ENCODE data around the gene FIBCD1. TPM values are rescaled to one million over a fixed set of nuclear protein-coding genes. Genes with fewer than 3 reads are reported as not detected.

Gene FIBCD1
- total and polyA plus RNA-seq, 2 of the 8 experiments (the other 6 are each of a cell fraction or from before 2014, with no cell fraction given), result 6.1 to 8.8 TPM

DNA sequence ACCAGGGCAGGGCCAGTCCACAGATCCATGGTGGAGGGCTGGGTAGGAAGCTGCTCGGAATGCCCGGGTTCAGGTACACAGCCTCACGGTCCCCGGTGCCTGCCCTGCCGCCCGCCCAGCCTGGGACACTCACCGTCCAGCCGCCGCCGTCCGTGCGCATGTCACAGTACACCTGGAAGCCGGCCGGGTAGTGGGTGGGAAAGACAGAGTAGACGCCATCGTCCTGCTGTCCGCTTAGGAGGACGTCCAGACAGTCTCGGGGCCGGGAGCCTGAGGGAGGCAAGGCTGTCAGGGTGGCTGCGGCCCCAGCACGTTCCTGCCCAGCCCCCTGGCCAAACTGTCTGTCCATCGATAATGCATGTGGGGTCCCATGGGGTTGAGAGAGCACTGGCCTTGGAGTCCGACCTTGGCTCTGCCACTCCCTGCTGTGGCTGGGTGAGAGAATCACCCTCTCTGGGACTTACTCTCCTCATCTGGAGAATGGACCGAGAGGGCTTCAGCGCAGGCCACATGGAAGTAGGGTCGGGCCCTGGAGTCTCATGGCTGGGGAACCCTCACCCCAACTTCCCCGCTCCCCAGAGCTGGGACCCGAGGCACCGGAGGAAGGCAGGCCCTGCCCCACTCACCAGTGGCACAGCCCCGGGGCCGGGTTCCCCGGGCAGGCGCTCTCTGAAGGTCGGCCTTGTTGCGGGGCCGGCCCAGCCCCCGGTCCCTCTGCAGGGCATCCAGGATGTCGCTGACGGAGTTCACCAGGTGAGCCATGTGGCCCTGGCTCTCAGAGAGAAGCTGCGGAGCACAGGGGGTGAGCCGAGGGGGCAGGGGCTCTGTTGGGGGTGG, 15.2 kb downstream of the FIBCD1 start:
- Histone ChIP-seq H3K4me2 (ENCODE audit: insufficient read depth in 1 of 2, low read depth in 2 of 2, low read length in 2 of 2) (no peak overlapping the region), H3K18ac (ENCODE audit: extremely low read depth, low read length) (no peak overlapping the region), H3K14ac (ENCODE audit: insufficient read length) (no peak overlapping the region), H3K27ac (ENCODE audit: low read depth, low read length) (no peak overlapping the region), H4K91ac (replicated peaks; ENCODE audit: insufficient read length, low read length) (no peak overlapping the region), H3K79me2 (ENCODE audit: control insufficient read depth in 1 of 2, insufficient read depth in 2 of 2, low read length in 2 of 2) (no peaks in the 10 kb centered on the region), H3K4ac (replicated peaks; ENCODE audit: insufficient read length, low read depth, low read length) (peak overlapping the region; percentile 17), H2BK5ac (ENCODE audit: low read depth, low read length) (no peak overlapping the region), H3K79me1 (ENCODE audit: low read depth, low read length) (no peaks in the 10 kb centered on the region), H3K56ac (replicated peaks; ENCODE audit: insufficient read length, low read depth, low read length) (no peak overlapping the region), H2BK20ac (ENCODE audit: low read length) (no peak overlapping the region), H3K27me3 (replicated peaks in 1 of 4; ENCODE audit: control insufficient read depth in 3 of 4, extremely low read depth in 1 of 4, insufficient read depth in 3 of 4, low read length in 3 of 4) (no peaks in the 10 kb centered on the region; a peak in 1 of 7 replicates), H2BK12ac (ENCODE audit: low read depth, low read length) (peak overlapping the region; percentile 27; the same call in 1 of the 2 replicates), H3K9ac (replicated peaks in 1 of 4; ENCODE audit: extremely low read depth in 1 of 4, low read depth in 3 of 4, low read length in 3 of 4) (no peak overlapping the region), H4K20me1 (replicated peaks in 1 of 2; ENCODE audit: control insufficient read depth in 1 of 2, insufficient read depth in 2 of 2, low read length in 2 of 2) (no peaks in the 10 kb centered on the region), H4K5ac (ENCODE audit: insufficient read length, low read depth, low read length) (no peak overlapping the region), H2BK15ac (ENCODE audit: low read length) (no peak overlapping the region), H3K4me3 (ENCODE audit: extremely low read depth in 1 of 4, insufficient read depth in 2 of 4, low read depth in 3 of 4, low read length in 4 of 4) (no peak overlapping the region), H2AK5ac (ENCODE audit: low read depth, low read length) (no peak overlapping the region), H4K8ac (ENCODE audit: extremely low read depth, insufficient read depth, low read length) (no peak overlapping the region), H3K23ac (ENCODE audit: insufficient read length) (no peak overlapping the region), H2BK120ac (replicated peaks; ENCODE audit: low read depth, low read length) (no peak overlapping the region), H3K23me2 (ENCODE audit: low read depth, low read length) (no peaks in the 10 kb centered on the region), H3K9me3 (ENCODE audit: insufficient read depth in 2 of 2, low read depth in 1 of 2, low read length in 1 of 2) (no peaks in the 10 kb centered on the region), H3K4me1 (replicated peaks in 1 of 4; ENCODE audit: control insufficient read depth in 3 of 4, insufficient read depth in 4 of 4, low read length in 3 of 4) (peaks cover 0 to 12% (median 2%) of the 10 kb centered on the region in 4 experiments; a peak in 5 of 7 replicates), H3K36me3 (ENCODE audit: control insufficient read depth in 2 of 4, insufficient read depth in 4 of 4, low read length in 3 of 4) (no peaks in the 10 kb centered on the region), H2AFZ (ENCODE audit: low read length) (no peak overlapping the region)
- ChIA-PET POLR2A (ENCODE audit: partially characterized antibody) (interaction anchor here (0.9 to 1.9 kb wide), 4 partner anchors 10 to 57 kb away, joined by 3 to 9 read pairs (median 4); no protein-coding TSS in a partner anchor), CTCF (ENCODE audit: partially characterized antibody) (interaction anchor here (0.5 to 3.9 kb wide), 3 partner anchors 9 to 87 kb away, joined by 3 to 16 read pairs (median 3); no protein-coding TSS in a partner anchor)
- FAIRE-seq (no peak), DNase-seq (ENCODE audit: low read depth in 1 of 2, low spot score in 2 of 2) (no peak)
- 89% methylated on average over 41 of the region's 42 CpGs; no CpG with 5 or more reads in 1 of the 2 experiments for WGBS, 2 experiments (ENCODE audit: extremely low coverage in 1 of 2, insufficient coverage in 1 of 2, insufficient read length in 1 of 2, insufficient replicate concordance in 2 of 2, low coverage in 1 of 2, low lambda C conversion rate in 2 of 2, missing lambda C conversion rate in 1 of 2)
- TF ChIP-seq BACH1 (IDR thresholded peaks at IDR 0.05; ENCODE audit: low read length) (no peak), KDM1A (IDR thresholded peaks at IDR 0.05; ENCODE audit: borderline replicate concordance, low read length) (0 out of 2 replicates have a peak, but pooled peaks have one; percentile 24), FOSL1 (IDR thresholded peaks at IDR 0.05; ENCODE audit: insufficient read depth, low read depth, low read length) (no peak), MAX (IDR thresholded peaks at IDR 0.05) (peak; percentile 14; the same call in 1 of the 2 replicates), ATF3 (IDR thresholded peaks at IDR 0.05; ENCODE audit: insufficient read depth, low read depth, low read length) (no peak), MAFK (IDR thresholded peaks at IDR 0.05; ENCODE audit: low read depth, low read length) (no peak), TBP (IDR thresholded peaks at IDR 0.05; ENCODE audit: low read depth, low read length) (no peak), USF2 (IDR thresholded peaks at IDR 0.05; ENCODE audit: low read length) (no peak), RAD21 (IDR thresholded peaks at IDR 0.05 in 1 of 2, conservative IDR thresholded peaks at IDR 0.05 in 1 of 2; ENCODE audit: low read depth in 2 of 2, low read length in 2 of 2) (no peak)
